ENCODE measurements around the gene RGS7. TPM values are rescaled to one million over a fixed set of nuclear protein-coding genes. Genes with fewer than 3 reads are reported as not detected.

The RGS7 gene
- total and polyA plus RNA-seq, 10 donors: 0.09 to 1.8 (median 0.72) TPM; not detected in 1

DNA sequence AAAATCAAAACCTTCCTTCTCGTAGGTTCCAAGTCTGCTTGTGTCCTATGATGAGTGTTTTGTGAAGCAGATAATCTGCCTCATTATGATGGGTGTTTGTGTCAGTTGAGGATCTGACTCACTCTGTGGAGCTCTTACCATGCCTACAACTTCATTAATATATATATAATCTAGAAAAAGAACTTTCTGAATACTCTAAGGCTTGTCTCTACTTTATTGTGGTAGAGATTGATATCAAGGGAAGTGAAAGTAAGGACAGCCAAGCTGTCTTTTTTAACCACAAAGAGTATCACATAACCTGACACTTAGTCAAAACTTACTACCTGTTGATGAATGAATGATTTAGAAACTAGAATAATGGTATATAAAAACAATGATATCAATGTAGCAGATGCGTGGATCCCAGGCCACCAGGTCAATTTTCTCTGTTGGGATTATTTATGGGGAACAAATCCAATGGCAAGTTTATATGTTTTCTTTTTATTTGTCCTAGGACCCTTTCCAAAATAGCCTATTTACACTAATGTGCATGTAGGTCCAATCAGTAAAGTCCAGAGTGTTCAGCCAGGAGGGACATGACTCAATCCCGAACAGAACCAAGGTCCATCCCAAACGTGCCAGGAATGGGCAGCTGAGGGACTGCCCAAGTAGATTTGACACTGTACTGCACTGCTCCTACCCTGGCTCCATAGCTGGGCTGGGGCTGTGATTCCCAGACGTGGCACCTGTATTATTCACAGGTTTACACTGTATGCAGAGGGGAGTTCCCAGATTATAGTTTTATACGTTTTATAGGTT lies 562.8 kb downstream of the RGS7 start:
- Histone ChIP-seq H3K9me3 (peaks cover 0 to 4% (median 0%) of the 10 kb centered on the region in 8 donors), H3K4me1 (no peaks in the 10 kb centered on the region), H3K27me3 (replicated peaks in 1 of 7) (no peaks in the 10 kb centered on the region), H3K4me3 (no peak overlapping the region), H3K36me3 (no peaks in the 10 kb centered on the region), H3K27ac (no peak overlapping the region)
- intact Hi-C loops (cut with DNase I; ENCODE audit: low total_unique reads): no loop called here
- TF ChIP-seq, protein P1, sequence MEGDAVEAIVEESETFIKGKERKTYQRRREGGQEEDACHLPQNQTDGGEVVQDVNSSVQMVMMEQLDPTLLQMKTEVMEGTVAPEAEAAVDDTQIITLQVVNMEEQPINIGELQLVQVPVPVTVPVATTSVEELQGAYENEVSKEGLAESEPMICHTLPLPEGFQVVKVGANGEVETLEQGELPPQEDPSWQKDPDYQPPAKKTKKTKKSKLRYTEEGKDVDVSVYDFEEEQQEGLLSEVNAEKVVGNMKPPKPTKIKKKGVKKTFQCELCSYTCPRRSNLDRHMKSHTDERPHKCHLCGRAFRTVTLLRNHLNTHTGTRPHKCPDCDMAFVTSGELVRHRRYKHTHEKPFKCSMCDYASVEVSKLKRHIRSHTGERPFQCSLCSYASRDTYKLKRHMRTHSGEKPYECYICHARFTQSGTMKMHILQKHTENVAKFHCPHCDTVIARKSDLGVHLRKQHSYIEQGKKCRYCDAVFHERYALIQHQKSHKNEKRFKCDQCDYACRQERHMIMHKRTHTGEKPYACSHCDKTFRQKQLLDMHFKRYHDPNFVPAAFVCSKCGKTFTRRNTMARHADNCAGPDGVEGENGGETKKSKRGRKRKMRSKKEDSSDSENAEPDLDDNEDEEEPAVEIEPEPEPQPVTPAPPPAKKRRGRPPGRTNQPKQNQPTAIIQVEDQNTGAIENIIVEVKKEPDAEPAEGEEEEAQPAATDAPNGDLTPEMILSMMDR (IDR thresholded peaks at IDR 0.05 in 8 of 11, conservative IDR thresholded peaks at IDR 0.05 in 3 of 11): no peak
- TF ChIP-seq POLR2AphosphoS5 (IDR thresholded peaks at IDR 0.05) (no peak), POLR2A (IDR thresholded peaks at IDR 0.05) (no peak)
- DNase-seq: no peak
- WGBS, 5 donors: 54 to 66% (median 64%) methylated on average over 6 of the region's 6 CpGs

DNA sequence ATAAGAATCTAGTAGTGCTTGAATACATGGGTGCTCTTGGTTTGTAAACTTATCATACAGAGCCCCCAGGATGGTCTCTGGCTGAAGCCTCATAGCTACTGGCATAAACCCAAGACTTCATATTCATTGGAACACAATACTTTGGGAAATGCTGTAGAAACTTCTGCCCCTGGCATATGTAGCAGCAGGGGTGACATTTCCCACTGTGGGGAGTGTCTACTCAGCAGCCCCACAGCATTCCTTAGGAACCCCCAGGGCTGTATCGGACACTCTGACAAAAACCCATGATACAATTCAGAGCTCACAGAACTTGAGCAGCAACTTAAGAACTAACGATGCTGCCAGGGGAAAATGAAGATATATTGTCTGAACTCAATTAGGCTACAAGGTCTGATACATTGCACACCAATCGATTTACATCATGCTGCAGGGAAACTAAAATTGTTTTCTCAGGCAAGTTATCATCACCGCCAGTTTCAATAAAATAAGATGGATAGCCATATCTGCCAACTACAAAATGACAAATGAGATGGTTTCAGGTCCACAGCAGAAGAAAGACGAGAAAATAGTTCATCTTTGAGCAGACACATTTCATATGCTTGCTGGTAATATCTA lies 564.0 kb downstream of the RGS7 start:
- no peaks in the 10 kb centered on the region for H3K36me3 ChIP-seq
- intact Hi-C loops (cut with DNase I; ENCODE audit: low total_unique reads): no loop called here
- 74 to 85% (median 75%) methylated on average over 5 of the region's 5 CpGs for WGBS, 5 donors
- H3K4me3 ChIP-seq: no peak overlapping the region
- H3K27me3 ChIP-seq (replicated peaks in 1 of 7): no peaks in the 10 kb centered on the region
- TF ChIP-seq POLR2AphosphoS5 (IDR thresholded peaks at IDR 0.05): no peak
- TF ChIP-seq, protein P1 (IDR thresholded peaks at IDR 0.05 in 8 of 11, conservative IDR thresholded peaks at IDR 0.05 in 3 of 11): no peak
- TF ChIP-seq POLR2A (IDR thresholded peaks at IDR 0.05): no peak
- no peaks in the 10 kb centered on the region for H3K4me1 ChIP-seq
- DNase-seq: no peak
- H3K27ac ChIP-seq: no peak overlapping the region
- H3K9me3 ChIP-seq: peaks cover 0 to 4% (median 0%) of the 10 kb centered on the region in 8 donors

DNA sequence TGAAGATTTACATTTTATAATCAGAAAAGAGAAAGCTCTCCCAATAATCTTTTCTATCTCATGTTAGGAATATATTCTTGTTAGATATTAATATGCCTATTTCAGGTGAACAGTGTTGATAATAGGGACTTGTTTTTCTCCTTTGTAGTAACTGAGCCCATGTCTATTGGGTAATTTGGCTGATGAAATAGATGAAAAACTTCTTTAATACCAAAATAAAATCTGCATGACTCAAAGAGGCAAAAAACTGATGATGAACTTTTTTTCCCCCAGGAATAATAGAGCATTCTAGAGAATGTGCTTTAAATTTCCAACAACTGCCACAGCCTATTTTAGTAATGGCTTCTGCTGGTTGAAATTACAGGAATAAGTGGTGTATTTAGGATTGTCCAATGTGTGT lies 566.1 kb downstream of the RGS7 start:
- H3K27me3 ChIP-seq (replicated peaks in 1 of 7): no peaks in the 10 kb centered on the region
- H3K9me3 ChIP-seq: peaks cover 0 to 4% (median 0%) of the 10 kb centered on the region in 8 donors
- no peak overlapping the region for H3K4me3 ChIP-seq
- no peak for DNase-seq
- no peak overlapping the region for H3K27ac ChIP-seq
- H3K36me3 ChIP-seq: no peaks in the 10 kb centered on the region
- TF ChIP-seq POLR2A (IDR thresholded peaks at IDR 0.05) (no peak), POLR2AphosphoS5 (IDR thresholded peaks at IDR 0.05) (no peak)
- TF ChIP-seq, protein P1 (IDR thresholded peaks at IDR 0.05 in 8 of 11, conservative IDR thresholded peaks at IDR 0.05 in 3 of 11): no peak
- no peaks in the 10 kb centered on the region for H3K4me1 ChIP-seq
- intact Hi-C loops (cut with DNase I; ENCODE audit: low total_unique reads): no loop called here

DNA sequence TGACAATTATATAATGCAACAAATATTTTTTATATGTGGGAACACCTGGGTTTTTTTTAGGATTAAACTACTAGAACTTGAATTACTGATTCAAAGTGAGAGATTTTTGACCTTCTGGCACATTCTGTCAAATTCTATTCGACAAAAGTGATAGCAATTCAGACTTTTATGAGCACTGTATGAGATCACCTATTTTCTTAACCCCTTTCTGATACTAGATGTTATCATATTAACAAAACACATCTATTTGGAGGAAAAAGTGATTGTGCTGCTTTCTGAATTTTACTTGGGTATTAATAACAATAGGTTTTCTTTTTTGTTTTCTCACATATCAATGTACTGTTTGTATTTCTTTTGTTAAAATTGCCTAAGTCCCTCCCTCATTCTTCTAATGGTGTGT lies 570.1 kb downstream of the RGS7 start:
- 60 to 76% (median 70%) methylated on average over 1 of the region's 1 CpG for WGBS, 5 donors
- no peaks in the 10 kb centered on the region for H3K36me3 ChIP-seq
- no peak for DNase-seq

More for the DNA sequence above, 570.1 kb downstream of the RGS7 start:
- Histone ChIP-seq H3K4me3 (no peak overlapping the region), H3K9me3 (peaks cover 0 to 4% (median 0%) of the 10 kb centered on the region in 8 donors), H3K27ac (no peak overlapping the region), H3K27me3 (replicated peaks in 1 of 7) (no peaks in the 10 kb centered on the region), H3K4me1 (no peaks in the 10 kb centered on the region)
- no peak for TF ChIP-seq POLR2A (IDR thresholded peaks at IDR 0.05)
- no peak for TF ChIP-seq POLR2AphosphoS5 (IDR thresholded peaks at IDR 0.05)
- TF ChIP-seq, protein P1 (IDR thresholded peaks at IDR 0.05 in 8 of 11, conservative IDR thresholded peaks at IDR 0.05 in 3 of 11): no peak
- intact Hi-C loops (cut with DNase I; ENCODE audit: low total_unique reads): no loop called here
